ENCODE data around the gene DCUN1D2. TPM values are rescaled to one million over a fixed set of nuclear protein-coding genes. Genes with fewer than 3 reads are reported as not detected.
"Not testable (repeated sequence)": the region's sequence is repeated elsewhere in the genome, so short reads cannot be mapped to it uniquely, and the experiment has no call there.

Gene DCUN1D2
- total RNA-seq, 1 donor from 2014 or later = 18.6 TPM

- DNase-seq = no peak
Measured at GRCh38 chr13:113464476-113464875, 26.0 kb downstream of the DCUN1D2 start.

GRCh38 chr13:113461022-113461751, 29.3 kb downstream of the DCUN1D2 start:
- no peak for DNase-seq

GRCh38 chr13:113460599-113460998, 29.9 kb downstream of the DCUN1D2 start:
- no peak for DNase-seq

- DNase-seq = no peak
Measured at GRCh38 chr13:113460064-113460555, 30.4 kb downstream of the DCUN1D2 start.

GRCh38 chr13:113458253-113459065, 32.1 kb downstream of the DCUN1D2 start:
- no peak for DNase-seq

- no peak for DNase-seq
Measured at GRCh38 chr13:113457510-113457909, 33.0 kb downstream of the DCUN1D2 start.

GRCh38 chr13:113456116-113456702, 34.3 kb downstream of the DCUN1D2 start:
- no peak for DNase-seq

- DNase-seq = no peak
Measured at GRCh38 chr13:113455384-113455783, 35.1 kb downstream of the DCUN1D2 start.

- DNase-seq = no peak
Measured at GRCh38 chr13:113454936-113455335, 35.6 kb downstream of the DCUN1D2 start.

- no peak for DNase-seq
Measured at GRCh38 chr13:113452942-113453901, 37.3 kb downstream of the DCUN1D2 start, which contains the start of gene ADPRHL1. TSS of gene ADPRHL1 (minus strand) at chr13:113453488. CDS start at chr13:113453437, 51 bp downstream.

- DNase-seq = no peak
Measured at GRCh38 chr13:113452466-113452865, 38.0 kb downstream of the DCUN1D2 start.

GRCh38 chr13:113451951-113452421, 38.5 kb downstream of the DCUN1D2 start:
- DNase-seq = no peak

- not testable (repeated sequence) for DNase-seq
Measured at GRCh38 chr13:113450861-113451620, 39.5 kb downstream of the DCUN1D2 start.

GRCh38 chr13:113450348-113450744, 40.2 kb downstream of the DCUN1D2 start:
- DNase-seq = not testable (repeated sequence)

GRCh38 chr13:113449693-113450347, 40.7 kb downstream of the DCUN1D2 start:
- no peak for DNase-seq

GRCh38 chr13:113448885-113449692, 41.4 kb downstream of the DCUN1D2 start:
- no peak for DNase-seq

- DNase-seq = no peak
Measured at GRCh38 chr13:113448545-113448884, 42.0 kb downstream of the DCUN1D2 start.

GRCh38 chr13:113447596-113447995, 42.9 kb downstream of the DCUN1D2 start:
- DNase-seq = no peak

- no peak for DNase-seq
Measured at GRCh38 chr13:113446488-113446854, 44.0 kb downstream of the DCUN1D2 start.

All from skin of body (tissue), 2 donors.